Pons (tissue), 1 donor: Measurements from ENCODE around the gene PANK4.

Experiments
- DNase-seq: peaks from one replicate; pipeline ENCODE4 v3.0.0-alpha.2; 2016; ENCODE audit warnings: low spot score

PANK4 gene

DNA sequence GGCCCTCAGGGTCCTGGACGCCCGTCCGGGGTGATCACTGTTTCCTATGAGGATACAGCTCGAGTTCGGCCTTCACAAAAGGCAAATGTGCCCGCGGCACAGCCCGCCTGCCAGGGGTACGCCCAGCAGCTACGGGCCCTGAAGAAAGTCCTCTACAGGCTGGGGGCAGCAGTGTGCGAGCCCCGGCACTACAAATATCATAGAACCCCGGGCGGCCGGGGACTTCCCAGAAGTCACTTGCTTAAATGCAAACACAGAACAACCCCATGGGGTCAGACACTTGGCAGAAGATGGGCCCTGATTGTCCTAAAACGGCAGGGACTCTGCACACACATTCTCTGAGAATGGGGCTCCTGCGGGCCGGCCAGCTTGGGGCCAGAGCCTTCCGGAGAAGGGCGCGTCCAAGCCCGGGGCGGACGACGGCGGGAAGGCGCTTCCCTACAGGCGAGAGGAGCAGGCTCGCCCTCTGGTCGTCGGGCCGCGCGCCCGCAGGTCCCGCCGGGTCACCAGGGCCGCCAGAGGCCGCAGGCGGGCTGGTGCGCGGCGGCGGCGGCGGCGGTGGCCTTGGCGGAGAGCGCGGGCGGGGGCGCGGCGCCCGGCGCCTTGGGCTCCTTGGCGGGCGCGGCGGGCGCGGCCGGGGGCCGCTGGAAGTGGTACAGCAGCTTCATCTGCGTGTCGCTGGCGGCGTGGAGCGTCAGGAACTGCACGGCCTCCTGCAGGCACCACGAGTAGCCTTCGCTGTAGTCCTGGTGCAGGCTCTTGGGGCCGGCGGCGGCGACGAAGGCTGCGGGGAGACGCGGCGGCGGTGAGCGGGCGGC is 2.8 kb upstream of the PANK4 start:
- no peak for DNase-seq

DNA sequence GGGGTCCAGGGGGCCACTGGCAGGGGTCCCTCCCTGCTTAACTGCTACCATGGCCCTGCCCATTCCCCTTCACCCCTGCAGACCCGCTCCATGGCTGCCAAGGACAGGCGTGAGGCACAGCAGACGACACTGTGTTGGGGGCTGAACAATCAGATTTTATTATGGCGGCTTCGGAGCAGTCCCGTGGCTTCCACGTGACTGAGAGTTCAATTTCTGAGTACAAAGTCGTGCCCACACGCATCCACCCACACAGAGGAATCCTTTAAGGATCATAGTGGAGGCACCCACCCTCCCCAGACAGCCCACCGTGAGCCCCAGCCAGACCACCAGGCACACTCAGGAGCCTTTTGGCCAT is 2.2 kb upstream of the PANK4 start:
- DNase-seq, result no peak

DNA sequence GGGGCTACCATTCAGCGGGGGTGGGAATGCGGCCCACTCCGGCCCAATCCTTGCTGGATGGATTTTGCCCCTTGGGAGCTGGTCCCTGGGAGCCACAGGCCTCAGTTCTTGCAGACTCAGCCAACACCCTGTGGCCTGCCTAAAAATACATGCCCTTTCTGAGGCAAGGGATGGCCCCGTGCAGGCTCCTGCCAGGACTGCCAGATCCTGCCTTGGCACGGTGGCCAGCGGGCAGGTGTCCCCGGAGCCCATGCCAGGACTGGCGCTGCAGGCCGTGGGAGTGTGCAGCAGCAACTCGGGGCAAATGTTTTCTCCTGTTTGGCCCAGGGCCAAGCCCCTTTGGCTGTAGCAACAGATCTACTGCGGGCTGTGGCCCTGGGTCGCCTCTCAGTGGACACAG is 1.6 kb upstream of the PANK4 start:
- DNase-seq, result peak; percentile 41

DNA sequence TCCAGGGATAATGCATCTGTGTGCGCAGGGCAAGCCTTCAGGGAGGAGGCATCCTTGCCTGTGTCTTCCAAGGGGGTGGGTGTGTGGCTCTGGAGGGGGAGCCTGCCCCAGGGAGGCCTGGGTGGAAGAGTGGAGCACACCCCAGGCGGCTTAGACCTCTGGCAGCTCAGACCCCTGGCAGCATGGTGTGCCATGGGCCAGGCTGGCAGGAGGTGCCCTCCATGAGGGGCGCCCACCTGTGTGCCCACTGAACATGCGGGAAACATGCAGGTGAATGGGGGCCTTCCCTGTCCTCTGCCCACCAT is 1.1 kb upstream of the PANK4 start:
- DNase-seq, result no peak

DNA sequence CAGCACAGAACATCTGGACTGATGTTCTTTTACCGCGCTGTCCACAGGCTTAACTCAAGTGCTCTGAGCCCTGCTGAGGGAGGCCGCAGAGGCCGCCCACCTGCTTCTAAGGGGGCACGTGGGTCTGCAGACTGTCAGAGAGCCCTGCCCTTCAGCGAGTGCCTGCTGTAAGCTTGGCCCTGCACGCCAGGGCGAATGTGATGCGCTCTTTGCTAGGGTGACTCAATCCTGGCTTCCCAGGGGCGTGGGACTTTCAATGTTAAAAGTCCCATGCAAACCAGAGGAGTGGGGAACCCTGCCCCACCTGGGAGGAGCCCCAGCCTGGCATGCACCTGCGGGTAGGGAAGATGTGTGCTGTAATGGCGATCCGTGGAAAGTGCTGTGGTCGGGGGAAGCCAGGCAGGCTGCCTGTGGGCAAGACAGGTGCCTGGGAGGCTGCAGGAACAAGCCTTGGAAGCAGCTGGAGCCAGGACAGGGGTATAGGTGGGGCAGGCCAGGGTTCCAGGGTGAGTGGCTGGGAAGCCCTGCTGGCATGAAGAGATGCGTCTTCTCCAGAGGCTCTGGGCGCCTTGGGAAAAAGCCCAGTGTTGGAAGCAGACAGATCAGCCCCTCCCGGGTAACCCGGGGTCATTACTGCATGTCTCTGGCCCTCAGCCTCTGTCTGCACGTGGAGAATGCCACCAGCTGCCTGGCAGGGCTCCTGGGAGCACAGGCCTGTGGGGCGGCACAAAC is 594 bp upstream of the PANK4 start:
- DNase-seq, result peak; percentile 63

DNA sequence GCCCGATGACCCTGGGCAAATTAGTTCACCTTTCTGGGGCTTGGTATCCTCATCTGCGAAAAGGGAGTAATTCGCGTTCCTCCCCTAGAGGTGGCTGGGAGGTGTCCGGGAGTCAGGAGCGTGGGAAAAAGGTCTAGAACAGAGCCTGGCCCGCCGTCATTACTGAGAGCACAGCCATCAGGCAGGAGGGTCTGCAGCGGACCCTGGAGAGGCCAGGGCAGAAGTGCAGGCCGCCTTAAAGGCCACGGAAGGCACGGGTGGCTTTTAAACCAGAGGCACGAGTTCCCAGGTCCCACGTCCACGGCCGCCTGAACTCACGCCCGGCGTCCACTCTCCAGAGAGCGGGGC is 850 bp downstream of the PANK4 start:
- no peak for DNase-seq

DNA sequence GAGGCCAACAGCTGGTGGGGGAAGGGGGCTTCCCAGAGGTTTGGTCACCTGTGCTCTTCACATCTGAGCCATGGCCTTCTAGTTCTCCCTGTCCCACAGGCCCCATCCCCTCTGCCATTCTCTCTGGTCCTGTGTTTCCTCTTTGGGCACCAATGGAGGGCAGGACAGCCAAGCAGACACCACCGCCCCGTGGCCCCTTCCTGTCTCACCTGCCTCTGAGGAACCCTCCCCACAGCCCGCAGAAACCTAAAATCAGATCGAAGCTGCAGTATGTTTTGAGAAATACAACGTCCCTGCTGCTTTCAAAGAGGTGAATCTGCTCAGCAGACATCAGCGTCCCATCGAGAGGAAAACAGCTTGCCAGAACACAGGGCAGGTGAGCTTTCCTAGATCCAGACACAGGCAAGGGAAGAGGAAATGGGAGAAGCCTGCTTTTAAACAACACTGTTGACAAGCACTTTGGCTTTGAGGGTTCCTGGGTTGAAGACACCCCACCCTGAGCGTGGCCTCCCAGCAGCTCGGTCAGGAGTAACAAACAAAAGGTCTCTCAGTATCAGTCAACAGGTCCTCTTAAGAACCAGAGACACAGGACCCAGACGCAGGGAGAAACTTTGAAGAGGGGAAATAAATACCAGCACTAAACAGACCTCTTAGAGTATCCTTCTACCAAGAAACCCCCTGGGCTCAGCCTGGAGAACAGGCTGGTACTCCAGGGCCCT is 2.3 kb downstream of the PANK4 start:
- no peak for DNase-seq

DNA sequence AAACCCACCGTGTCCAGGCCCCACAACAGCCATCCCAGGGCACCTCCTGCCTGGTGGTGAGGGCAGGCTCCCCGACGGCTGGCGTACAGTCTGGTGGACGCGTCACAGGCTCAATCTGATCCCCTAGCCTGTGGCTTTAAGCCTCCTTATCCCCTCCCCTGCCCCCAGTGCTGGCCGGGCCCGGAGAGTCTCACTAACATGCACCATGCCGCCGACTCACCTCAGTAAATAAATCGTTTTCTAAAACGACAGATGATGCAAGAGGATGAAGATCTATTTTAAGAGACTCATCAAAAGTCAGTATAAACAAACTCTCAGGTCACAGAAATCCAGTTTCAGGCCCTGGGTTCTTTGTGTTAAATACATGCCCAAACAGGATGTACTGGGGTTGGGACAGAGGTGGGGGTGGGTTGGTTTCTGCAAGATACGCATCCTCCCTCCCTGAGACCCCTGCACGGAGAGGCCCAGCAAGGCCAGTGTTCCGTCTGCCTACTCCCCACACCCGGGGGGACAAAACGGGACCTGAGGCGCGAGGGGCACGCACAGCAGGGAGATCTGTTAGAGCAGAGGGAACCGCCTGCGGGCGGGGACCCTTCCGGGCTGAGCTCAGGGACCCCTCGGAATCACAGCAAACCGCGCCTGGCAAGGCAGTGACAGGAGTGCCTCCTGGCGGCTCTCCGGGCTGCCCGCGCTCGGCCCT is 3.1 kb downstream of the PANK4 start:
- no peak for DNase-seq

DNA sequence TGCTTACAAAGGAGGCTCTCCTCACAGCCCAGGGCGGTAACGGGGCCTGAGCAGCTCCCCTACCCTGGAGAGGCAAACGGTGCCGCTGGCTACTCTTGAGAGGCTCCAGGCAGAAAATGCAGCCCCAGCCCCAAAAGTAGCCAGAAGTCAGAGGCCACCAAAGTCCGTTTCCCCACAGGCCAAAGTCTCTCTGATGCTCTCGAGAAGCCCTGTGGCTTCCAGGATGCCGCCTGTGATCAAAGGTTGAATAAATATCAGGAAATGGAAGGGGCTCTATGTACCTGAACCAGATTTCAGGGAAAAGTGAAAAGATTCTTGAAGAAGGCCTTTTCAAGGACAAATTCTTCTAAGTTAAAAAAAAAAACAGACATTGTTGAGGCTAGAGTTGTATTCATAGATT is 4.2 kb downstream of the PANK4 start:
- DNase-seq, result no peak

DNA sequence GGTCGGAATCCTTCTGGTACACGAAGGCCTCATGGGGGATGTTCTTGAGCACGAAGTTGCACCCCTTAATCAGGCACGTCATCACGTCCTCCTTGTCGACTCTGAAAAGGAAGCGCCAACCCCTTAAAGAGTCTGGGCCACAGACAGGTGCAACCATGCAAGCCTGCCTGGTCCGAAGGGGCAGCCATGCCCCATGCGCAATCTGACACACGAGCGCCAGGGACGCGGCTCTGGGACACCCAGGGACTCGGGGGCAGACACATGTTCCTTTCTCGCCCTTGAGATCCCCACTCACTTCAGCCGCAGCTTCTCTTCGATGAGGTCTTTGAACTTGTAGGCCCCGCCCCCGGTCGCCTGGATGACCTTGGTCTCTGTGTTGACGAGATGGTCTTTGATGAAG is 5.6 kb downstream of the PANK4 start:
- DNase-seq, result no peak

DNA sequence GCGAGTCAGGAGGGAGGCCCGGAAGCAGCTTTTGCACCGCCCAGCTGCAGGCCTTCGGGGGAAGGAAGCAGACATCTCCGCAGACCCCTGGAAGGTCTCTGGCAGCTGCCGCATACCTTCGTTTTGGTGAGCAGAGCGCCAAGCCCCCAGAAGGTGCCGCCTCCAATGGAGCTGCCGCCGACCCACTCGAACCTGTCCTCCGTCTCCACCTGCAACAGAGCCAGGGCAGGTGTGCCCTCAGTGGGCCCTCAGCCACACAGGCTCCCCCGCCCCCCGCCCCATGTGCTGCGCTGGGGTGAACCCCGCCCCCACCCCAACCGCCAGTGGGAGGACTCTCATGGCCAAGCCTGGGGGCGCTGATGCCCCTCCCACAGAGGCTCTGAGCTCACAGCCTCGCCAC is 6.2 kb downstream of the PANK4 start:
- no peak for DNase-seq

DNA sequence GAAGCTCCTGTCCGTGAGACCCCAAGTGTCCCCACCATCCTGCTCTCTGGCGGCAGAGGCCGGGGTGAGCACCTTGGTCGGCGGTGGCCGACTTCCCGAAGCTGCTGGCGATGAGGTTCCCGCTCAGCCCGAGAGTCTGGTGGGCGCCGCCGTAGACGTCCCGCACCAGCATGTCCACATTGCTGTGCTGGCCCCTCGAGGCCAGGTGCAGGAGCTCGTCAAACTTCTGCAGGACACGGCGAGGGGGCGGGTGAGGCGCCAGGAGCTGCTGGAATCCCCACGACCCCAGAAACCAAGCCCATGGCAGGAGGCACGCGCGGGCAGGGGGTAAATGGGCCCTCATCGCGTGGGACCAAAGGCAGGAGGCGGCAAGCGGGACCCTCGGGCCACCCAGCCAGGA is 6.7 kb downstream of the PANK4 start:
- no peak for DNase-seq

DNA sequence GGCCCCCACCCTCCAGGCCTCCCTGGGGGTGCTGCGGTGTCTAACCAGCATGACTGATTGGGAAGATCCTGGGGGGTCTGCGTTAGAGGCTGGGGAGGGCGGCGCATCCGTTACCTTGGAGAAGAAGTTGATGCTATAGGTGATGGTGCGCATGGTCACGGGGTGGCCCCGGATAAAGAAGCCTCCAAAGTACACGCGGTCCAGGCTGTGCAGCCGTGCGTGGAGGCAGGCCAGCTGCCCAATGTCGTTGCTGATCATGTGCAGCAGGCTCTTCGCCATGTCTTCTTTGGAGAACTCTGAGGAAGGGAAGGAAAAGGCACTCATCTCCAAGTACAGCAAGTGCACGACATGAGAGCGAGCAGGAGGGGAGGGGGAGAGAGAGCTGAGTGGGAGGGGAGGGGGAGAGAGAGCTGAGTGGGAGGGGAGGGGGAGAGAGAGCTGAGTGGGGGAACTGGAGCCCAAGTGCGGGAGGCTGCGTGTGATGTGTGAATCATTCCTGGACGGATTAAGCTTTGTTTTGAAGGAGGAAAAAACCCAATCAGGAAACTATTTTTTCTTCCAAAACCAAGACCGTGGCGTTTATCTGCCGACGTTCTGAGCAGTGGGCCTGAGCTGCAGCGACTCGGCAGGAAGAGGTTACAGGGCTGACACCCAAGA is 7.2 kb downstream of the PANK4 start:
- DNase-seq, result no peak

DNA sequence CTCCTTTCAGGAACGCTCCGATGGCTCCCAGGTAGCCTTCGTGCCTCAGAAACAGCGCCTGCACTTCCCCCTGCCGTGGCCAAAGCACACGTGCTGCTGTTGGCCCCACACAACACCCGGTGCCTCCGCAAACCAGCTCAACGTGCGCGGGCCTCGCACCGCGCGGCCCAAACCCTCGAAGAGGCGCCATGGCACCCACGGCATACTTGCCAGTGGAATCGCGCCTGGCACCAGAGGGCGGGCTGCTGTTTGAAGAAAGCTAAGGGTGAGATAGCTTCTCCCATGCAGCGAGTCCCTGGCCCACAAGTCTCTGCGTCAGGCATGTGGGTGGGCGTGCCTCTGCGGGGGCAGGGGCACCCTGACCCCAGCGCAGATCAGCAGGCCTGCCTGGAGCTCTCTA is 7.9 kb downstream of the PANK4 start:
- no peak for DNase-seq

DNA sequence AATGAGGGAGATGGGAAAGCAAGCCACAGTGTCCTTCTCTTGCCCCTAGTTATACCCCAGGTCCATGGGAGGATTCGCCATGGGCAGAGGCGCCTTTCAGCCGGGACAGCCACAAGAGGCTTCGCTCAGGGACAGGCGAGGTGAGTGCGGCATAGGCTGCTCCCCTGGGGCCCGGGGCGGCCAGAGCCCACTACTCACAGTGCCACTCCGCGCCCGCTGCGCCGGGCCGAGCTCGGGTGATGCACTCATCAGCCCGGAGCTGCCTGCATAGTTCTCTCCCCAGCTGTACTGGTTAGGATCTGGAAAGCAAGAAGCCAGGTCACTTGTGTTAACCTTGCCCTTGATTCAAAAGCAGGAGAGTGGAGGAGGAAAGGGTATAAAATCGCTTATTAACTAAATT is 8.4 kb downstream of the PANK4 start:
- no peak for DNase-seq

DNA sequence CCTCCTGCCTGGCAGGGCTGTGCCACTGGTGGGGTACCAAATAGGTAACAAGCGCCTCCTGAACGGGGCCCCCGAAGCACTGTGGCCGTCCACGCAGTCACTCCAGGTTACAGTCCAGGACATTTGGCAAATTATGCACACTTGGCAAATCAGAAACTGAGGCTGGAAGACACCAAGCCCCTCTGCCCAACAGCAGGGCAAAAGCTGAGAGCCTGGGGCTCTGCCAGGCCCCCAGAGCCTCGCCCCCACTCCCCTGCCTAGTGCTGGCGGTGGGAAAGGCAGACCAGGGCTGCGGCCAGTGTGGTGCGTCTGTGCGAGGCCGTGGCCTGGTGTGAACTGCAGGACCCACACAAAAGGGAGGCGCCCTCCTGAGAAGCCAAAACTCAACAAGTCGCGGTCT is 9.4 kb downstream of the PANK4 start:
- DNase-seq, result no peak

DNA sequence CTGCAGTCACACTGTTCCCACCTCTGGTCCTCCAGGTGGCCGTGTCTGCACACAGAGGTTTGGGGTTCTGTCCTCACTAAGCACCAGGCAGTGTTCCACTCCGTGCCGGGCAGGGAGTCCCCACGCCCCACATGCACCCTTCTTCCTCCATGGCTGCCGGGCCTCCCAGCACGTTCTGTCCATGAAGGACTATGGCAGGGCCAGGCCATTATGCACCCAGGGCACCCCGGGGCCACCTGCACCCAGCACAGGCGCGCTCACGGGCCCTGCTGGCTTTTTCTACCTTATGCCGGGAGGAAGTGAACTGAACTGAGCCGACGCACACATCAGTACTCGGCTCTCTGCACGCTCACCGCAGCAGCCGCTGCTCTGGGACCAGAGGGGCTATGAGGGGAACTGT is 10.3 kb downstream of the PANK4 start:
- DNase-seq, result no peak

DNA sequence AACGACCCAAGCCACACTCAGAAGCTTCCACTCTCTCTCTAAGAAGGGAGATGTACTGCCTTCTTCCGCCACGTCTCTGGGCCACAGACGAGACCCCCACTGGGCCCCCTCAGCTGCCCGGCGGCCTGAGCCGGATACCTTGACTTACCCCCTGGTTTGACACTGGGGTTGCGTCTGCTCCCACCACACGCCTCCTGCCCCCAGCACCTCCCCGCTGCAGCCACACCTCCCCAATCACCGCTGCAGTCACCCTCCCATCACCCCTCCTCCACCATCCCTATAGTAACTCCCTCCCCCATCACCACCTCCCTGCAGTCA is 10.7 kb downstream of the PANK4 start:
- DNase-seq, result no peak

DNA sequence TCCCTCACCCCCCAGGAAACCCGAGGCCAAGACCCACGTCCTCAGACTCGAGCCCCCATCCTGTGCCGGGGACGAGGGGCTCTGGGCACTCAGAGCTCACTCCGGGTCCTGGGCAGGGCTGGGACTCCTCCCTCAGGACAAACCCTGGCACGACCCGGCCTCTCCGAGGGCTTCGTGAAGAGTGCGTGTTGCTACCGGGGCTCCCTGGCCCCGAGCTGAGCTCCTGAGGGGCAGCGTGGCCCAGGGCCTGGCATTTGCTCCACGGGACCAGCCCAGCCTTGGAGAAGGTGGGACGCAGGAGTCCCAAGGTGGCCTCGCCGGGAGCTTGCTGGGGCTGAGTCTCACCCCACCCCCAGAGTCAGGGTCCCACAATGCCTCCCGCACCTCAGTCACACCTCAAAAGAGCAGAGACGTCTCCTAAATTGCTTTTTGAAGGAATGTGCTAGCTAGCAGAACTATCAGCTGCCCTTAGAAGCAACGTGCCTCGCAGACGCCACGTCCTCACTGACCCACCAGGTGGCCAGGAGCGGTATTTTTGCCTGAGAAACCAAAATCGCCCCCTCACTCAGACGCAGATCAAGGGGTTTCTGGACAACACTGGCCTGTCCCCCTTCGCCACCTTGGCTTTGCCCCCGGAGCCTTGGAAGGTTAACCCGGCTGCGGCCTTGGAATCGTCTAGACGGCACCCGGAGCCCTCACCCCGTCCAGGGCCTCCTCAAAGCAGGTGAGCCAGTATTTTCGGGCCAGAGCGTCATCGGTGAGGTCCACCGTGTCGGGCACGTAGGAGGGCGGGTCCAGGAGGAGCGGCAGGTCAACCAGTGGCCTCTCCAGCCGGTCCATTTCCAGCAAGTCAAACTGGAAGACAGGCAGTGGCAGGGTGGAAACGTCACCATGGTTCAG is 11.3 kb downstream of the PANK4 start:
- no peak for DNase-seq

DNA sequence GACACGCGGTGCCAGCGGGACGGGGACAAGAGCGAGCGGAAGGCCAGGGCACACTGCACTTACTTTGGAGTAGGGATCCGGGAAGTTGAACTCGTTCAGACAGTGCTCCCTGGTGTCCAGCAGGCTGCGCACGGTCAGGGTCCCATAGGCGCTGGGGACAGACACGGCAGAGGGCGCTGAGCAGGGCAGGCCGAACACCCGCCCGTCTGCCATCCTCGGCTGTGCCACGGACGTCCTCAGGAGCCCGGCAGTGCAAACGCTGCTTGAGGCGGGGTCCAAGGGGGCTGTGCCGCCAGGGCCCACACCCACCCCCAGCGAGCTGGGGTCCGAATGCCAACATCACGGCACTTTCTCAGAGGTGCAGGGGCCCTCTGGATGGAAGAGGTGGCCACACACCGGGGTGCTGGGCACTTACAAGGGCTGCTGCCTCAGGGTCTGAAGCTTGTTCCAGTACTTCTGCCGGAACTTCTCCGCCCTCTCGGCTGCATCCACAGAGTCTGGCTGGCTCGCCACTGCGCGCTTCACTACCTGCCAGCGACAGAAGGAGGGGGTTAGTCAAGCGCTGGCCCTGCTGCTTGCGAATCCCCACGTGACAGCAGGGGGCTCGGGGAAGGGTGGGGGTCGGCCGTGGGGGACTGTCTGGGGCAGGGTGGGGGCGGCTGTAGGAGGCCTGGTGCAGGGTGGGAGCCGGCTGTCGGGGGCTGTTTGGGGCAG is 12.3 kb downstream of the PANK4 start:
- DNase-seq, result no peak
